DOHH2 (cell line): ENCODE measurements around the gene RNF187.

ENCODE experiments used
- CTCF ChIP-seq: fragments of 200-600 bp; sonication (generic); IDR thresholded peaks from one replicate; pipeline ENCODE4 v1.5.1; 2014; ENCODE audit warnings: antibody characterized with exemption, mild to moderate bottlenecking, low read depth, low read length; ENCODE audit not compliant: poor library complexity, severe bottlenecking
- EZH2phosphoT487 ChIP-seq: fragments of 200-600 bp; sonication (generic); IDR thresholded peaks from 2 replicates; pipeline ENCODE4 v1.6.1; 2017; ENCODE audit warnings: borderline replicate concordance, mild to moderate bottlenecking, antibody characterized with exemption, low read length, moderate library complexity, mixed read lengths

- TF ChIP-seq CTCF (no peak), EZH2phosphoT487 (no peak)
These were observed 31.5 kb upstream of the RNF187 start for GRCh38 chr1:228455715-228456114.
